Cardiac fibroblast (primary cell): Measurements from ENCODE around the gene ARHGAP40.

Experiments
- DNase-seq, 2 donors: peaks; one replicate each; pipeline versions ENCODE4 v3.0.0 to v3.0.0-alpha.2; 2010; ENCODE audit warnings: low read depth in 2 of 2
- H3K4me3 ChIP-seq, 2 donors: replicated peaks in 1 of 2; 1 replicate in 1 of 2; 2 replicates in 1 of 2; pipeline ENCODE4 v1.5.1; 2011; ENCODE audit warnings: low read depth in 2 of 2, low read length in 2 of 2, mild to moderate bottlenecking in 2 of 2, moderate library complexity in 1 of 2
- CTCF ChIP-seq: IDR thresholded peaks from one replicate; pipeline ENCODE4 v1.5.1; 2011; ENCODE audit warnings: low read depth, mild to moderate bottlenecking, low read length, inconsistent platforms

ARHGAP40 gene

GRCh38 chr20:38660429-38660828 lies 58.8 kb downstream of the ARHGAP40 start:
- no peak for TF ChIP-seq CTCF
- no peak for DNase-seq

GRCh38 chr20:38663660-38664059 lies 62.1 kb downstream of the ARHGAP40 start:
- TF ChIP-seq CTCF, result no peak

More at GRCh38 chr20:38660429-38660828, 58.8 kb downstream of the ARHGAP40 start:
- no peak overlapping the region for H3K4me3 ChIP-seq

GRCh38 chr20:38664284-38664683 lies 62.7 kb downstream of the ARHGAP40 start:
- no peak for TF ChIP-seq CTCF
- no peak for DNase-seq
- no peak overlapping the region for H3K4me3 ChIP-seq

More at GRCh38 chr20:38663660-38664059, 62.1 kb downstream of the ARHGAP40 start:
- DNase-seq, result no peak
- H3K4me3 ChIP-seq, result no peak overlapping the region

- no peak for DNase-seq
- no peak for TF ChIP-seq CTCF
- H3K4me3 ChIP-seq, result no peak overlapping the region
Measured at GRCh38 chr20:38665094-38665493, 63.5 kb downstream of the ARHGAP40 start.

GRCh38 chr20:38665506-38666285 lies 64.1 kb downstream of the ARHGAP40 start:
- no peak overlapping the region for H3K4me3 ChIP-seq
- no peak for DNase-seq
- no peak for TF ChIP-seq CTCF

GRCh38 chr20:38667417-38667956 lies 65.9 kb downstream of the ARHGAP40 start:
- no peak for TF ChIP-seq CTCF
- no peak overlapping the region for H3K4me3 ChIP-seq

More at GRCh38 chr20:38667417-38667956, 65.9 kb downstream of the ARHGAP40 start:
- no peak for DNase-seq
